ENCODE results near the gene PRR9.

The PRR9 gene

GRCh38 chr1:153265457-153265856 lies 48.1 kb downstream of the PRR9 start:
- DNase-seq, result no peak

Measured in fibroblast of skin of abdomen (primary cell).